H9 (cell line): Measurements from ENCODE around the gene TDRKH. TPM values are rescaled to one million over a fixed set of nuclear protein-coding genes. Genes with fewer than 3 reads are reported as not detected.

Source experiments
- DNase-seq: peaks from one replicate; pipeline ENCODE4 v3.0.0-alpha.2; 2017
- H2AFZ ChIP-seq: one replicate; pipeline ENCODE4 v1.6.1; 2013; ENCODE audit warnings: mild to moderate bottlenecking, low read length, control low read depth, moderate library complexity
- H2AK5ac ChIP-seq: 2 replicates; pipeline ENCODE4 v1.6.1; 2013; ENCODE audit warnings: low read length, control low read depth, mixed read lengths; ENCODE audit not compliant: insufficient read length
- H2BK120ac ChIP-seq: one replicate; pipeline ENCODE4 v1.6.1; 2013; ENCODE audit warnings: low read depth, mild to moderate bottlenecking, low read length, control low read depth, inconsistent platforms; ENCODE audit not compliant: poor library complexity, severe bottlenecking
- H2BK12ac ChIP-seq: 2 replicates; pipeline ENCODE4 v1.6.1; 2013; ENCODE audit warnings: low read length, control low read depth, mixed read lengths, low read depth; ENCODE audit not compliant: insufficient read length
- H2BK15ac ChIP-seq: 2 replicates; pipeline ENCODE4 v1.6.1; 2013; ENCODE audit warnings: low read depth, low read length, control low read depth
- H2BK20ac ChIP-seq: one replicate; pipeline ENCODE4 v1.6.1; 2013; ENCODE audit warnings: low read depth, mild to moderate bottlenecking, low read length, control low read depth, inconsistent platforms; ENCODE audit not compliant: poor library complexity, severe bottlenecking
- H2BK5ac ChIP-seq: 2 replicates; pipeline ENCODE4 v1.6.1; 2013; ENCODE audit warnings: low read length, control low read depth, mixed read lengths; ENCODE audit not compliant: insufficient read length
- H3K14ac ChIP-seq: 2 replicates; pipeline ENCODE4 v1.6.1; 2013; ENCODE audit warnings: low read length, control low read depth; ENCODE audit not compliant: insufficient read depth
- H3K18ac ChIP-seq: 2 replicates; pipeline ENCODE4 v1.6.1; 2013; ENCODE audit warnings: low read depth, mild to moderate bottlenecking, mixed read lengths, low read length, control low read depth; ENCODE audit not compliant: insufficient read length
- H3K23ac ChIP-seq: 2 replicates; pipeline ENCODE4 v1.6.1; 2013; ENCODE audit warnings: low read length, control low read depth, mixed read lengths, low read depth; ENCODE audit not compliant: insufficient read length
- H3K23me2 ChIP-seq: 2 replicates; pipeline ENCODE4 v1.6.1; 2013; ENCODE audit warnings: low read depth, mild to moderate bottlenecking, mixed read lengths, low read length, control low read depth; ENCODE audit not compliant: insufficient read length, poor library complexity, severe bottlenecking
- H3K27ac ChIP-seq: 2 replicates; pipeline ENCODE4 v1.5.1; 2013; ENCODE audit warnings: low read length, control low read depth, mixed read lengths, low read depth; ENCODE audit not compliant: insufficient read length
- H3K27me3 ChIP-seq: 2 replicates; pipeline ENCODE4 v1.6.1; 2013; ENCODE audit warnings: low read length, control low read depth, inconsistent platforms; ENCODE audit not compliant: insufficient read depth
- H3K4ac ChIP-seq: 2 replicates; pipeline ENCODE4 v1.6.1; 2013; ENCODE audit warnings: low read depth, mild to moderate bottlenecking, control low read depth, inconsistent platforms, low read length, moderate library complexity
- H3K4me1 ChIP-seq: 2 replicates; pipeline ENCODE4 v1.6.1; 2013; ENCODE audit warnings: low read length, control low read depth, inconsistent platforms; ENCODE audit not compliant: insufficient read depth
- H3K4me2 ChIP-seq: 2 replicates; pipeline ENCODE4 v1.6.1; 2013; ENCODE audit warnings: low read length, control low read depth, mixed read lengths; ENCODE audit not compliant: insufficient read length, insufficient read depth
- H3K56ac ChIP-seq: 2 replicates; pipeline ENCODE4 v1.6.1; 2013; ENCODE audit warnings: low read depth, mild to moderate bottlenecking, mixed read lengths, low read length, control low read depth; ENCODE audit not compliant: insufficient read length
- H3K79me1 ChIP-seq: 2 replicates; pipeline ENCODE4 v1.6.1; 2013; ENCODE audit warnings: low read depth, mild to moderate bottlenecking, moderate library complexity, low read length, control low read depth, inconsistent platforms; ENCODE audit not compliant: insufficient read depth, poor library complexity, severe bottlenecking
- H3K79me2 ChIP-seq: 2 replicates; pipeline ENCODE4 v1.6.1; 2013; ENCODE audit warnings: low read length, control low read depth, inconsistent platforms; ENCODE audit not compliant: insufficient read depth
- H3K9ac ChIP-seq: 2 replicates; pipeline ENCODE4 v1.6.1; 2013; ENCODE audit warnings: low read length, control low read depth, mixed read lengths; ENCODE audit not compliant: insufficient read length; ENCODE audit errors: extremely low read depth
- H3K9me3 ChIP-seq: one replicate; pipeline ENCODE4 v1.6.1; 2013; ENCODE audit warnings: low read depth, low read length, inconsistent platforms; ENCODE audit not compliant: control insufficient read depth
- H3T11ph ChIP-seq: one replicate; pipeline ENCODE4 v1.6.1; 2013; ENCODE audit warnings: mild to moderate bottlenecking, low read length, control low read depth, inconsistent platforms
- H4K20me1 ChIP-seq: one replicate; pipeline ENCODE4 v1.6.1; 2013; ENCODE audit not compliant: control insufficient read depth, insufficient read length, insufficient read depth
- H4K5ac ChIP-seq: 2 replicates; pipeline ENCODE4 v1.6.1; 2013; ENCODE audit warnings: low read depth, mild to moderate bottlenecking, mixed read lengths, low read length, control low read depth; ENCODE audit not compliant: insufficient read length
- H4K8ac ChIP-seq: replicated peaks from 2 replicates; pipeline ENCODE4 v1.6.1; 2013; ENCODE audit warnings: low read length, control low read depth, mixed read lengths, low read depth; ENCODE audit not compliant: insufficient read length
- H4K91ac ChIP-seq: 2 replicates; pipeline ENCODE4 v1.6.1; 2013; ENCODE audit warnings: low read depth, mild to moderate bottlenecking, moderate library complexity, mixed read lengths, low read length, control low read depth; ENCODE audit not compliant: insufficient read length
- H3K27ac Mint-ChIP-seq, 3 experiments: 2 replicates in 2 of 3; 3 replicates in 1 of 3; pipeline ENCODE4 v1.8.0; 2020 to 2021; ENCODE audit warnings: mixed read lengths in 3 of 3, mild to moderate bottlenecking in 1 of 3, moderate library complexity in 1 of 3
- H3K27me3 Mint-ChIP-seq: 2 replicates; pipeline ENCODE4 v1.8.0; 2021; ENCODE audit warnings: low read depth, mild to moderate bottlenecking, moderate library complexity, mixed read lengths
- H3K36me3 Mint-ChIP-seq, 3 experiments: 2 replicates in 2 of 3; 3 replicates in 1 of 3; pipeline ENCODE4 v1.8.0; 2020 to 2021; ENCODE audit warnings: low read depth in 3 of 3, mixed read lengths in 3 of 3; ENCODE audit not compliant: insufficient read depth in 1 of 3
- H3K4me1 Mint-ChIP-seq, 2 experiments: 2 replicates each; pipeline ENCODE4 v1.8.0; 2020; ENCODE audit warnings: mixed read lengths in 2 of 2
- H3K4me3 Mint-ChIP-seq, 2 experiments: 2 replicates in 1 of 2; 3 replicates in 1 of 2; pipeline ENCODE4 v1.8.0; 2020 to 2021; ENCODE audit warnings: mild to moderate bottlenecking in 2 of 2, mixed read lengths in 2 of 2, moderate library complexity in 1 of 2
- H3K9me3 Mint-ChIP-seq, 2 experiments: 2 replicates in 1 of 2; 3 replicates in 1 of 2; pipeline ENCODE4 v1.8.0; 2020; ENCODE audit warnings: mild to moderate bottlenecking in 2 of 2, mixed read lengths in 2 of 2, moderate library complexity in 1 of 2
- CTCF ChIP-seq: fragments of 200-600 bp; sonication (generic); conservative IDR thresholded peaks from 3 replicates; pipeline ENCODE4 v1.8.0; 2021; ENCODE audit warnings: antibody characterized with exemption, mild to moderate bottlenecking
- WGBS: extraction: QIAGEN DNeasy Blood & Tissue Kit; methylation state at CpG from one replicate; pipeline ENCODE4 v1.1.7; 2013; ENCODE audit warnings: missing lambda C conversion rate, low lambda C conversion rate, mixed read lengths; ENCODE audit not compliant: insufficient read length; ENCODE audit errors: extremely low coverage; 5-methylcytosine and 5-hydroxymethylcytosine counted together
- total RNA-seq: library from RNA; stranded (reverse); gene quantifications from 2 replicates; pipeline ENCODE4 v1.2.1, GENCODE V29; 2021

TDRKH gene
- total RNA-seq, 1 experiment from 2014 or later, result 24.0 TPM

- Histone ChIP-seq H3K79me2 (no peaks in the 10 kb centered on the region), H3K9ac (no peak overlapping the region), H4K5ac (no peak overlapping the region), H2BK15ac (no peak overlapping the region), H3K4me1 (no peaks in the 10 kb centered on the region), H3K9me3 (no peaks in the 10 kb centered on the region), H3K23me2 (no peaks in the 10 kb centered on the region), H2AFZ (no peak overlapping the region), H4K8ac (no peak overlapping the region), H3K4me2 (no peak overlapping the region), H3K14ac (no peak overlapping the region), H2BK20ac (no peak overlapping the region), H3K18ac (no peak overlapping the region), H4K91ac (no peak overlapping the region), H3T11ph (no peak overlapping the region), H3K23ac (no peak overlapping the region), H3K4ac (no peak overlapping the region), H2BK120ac (no peak overlapping the region), H3K79me1 (no peaks in the 10 kb centered on the region), H2AK5ac (no peak overlapping the region), H3K27me3 (no peaks in the 10 kb centered on the region), H3K27ac (no peak overlapping the region), H4K20me1 (no peaks in the 10 kb centered on the region), H2BK5ac (no peak overlapping the region), H2BK12ac (no peak overlapping the region), H3K56ac (no peak overlapping the region)
- Mint-ChIP-seq H3K9me3 (no peaks in the 10 kb centered on the region), H3K27ac (peak overlapping the region in 1 of 3 experiments; percentile 62; a peak in 2 of 7 replicates), H3K4me1 (peaks cover 3 to 16% of the 10 kb centered on the region in 2 experiments; a peak in 3 of 4 replicates), H3K36me3 (peaks cover 0 to 4% (median 0%) of the 10 kb centered on the region in 3 experiments; a peak in 2 of 7 replicates), H3K4me3 (peak overlapping the region in 1 of 2 experiments; percentile 19; a peak in 1 of 5 replicates), H3K27me3 (peaks cover 5% of the 10 kb centered on the region)
- DNase-seq, result no peak
- TF ChIP-seq CTCF, result no peak
- 100% methylated on average over 1 of the region's 5 CpGs for WGBS
Measured at GRCh38 chr1:151798571-151798970, 8.3 kb upstream of the TDRKH start.
